ENCODE data around the gene RAB41. TPM values are rescaled to one million over a fixed set of nuclear protein-coding genes. Genes with fewer than 3 reads are reported as not detected.
"Not testable (repeated sequence)": the region's sequence is repeated elsewhere in the genome, so short reads cannot be mapped to it uniquely, and the experiment has no call there.

Gene RAB41
- total and polyA plus RNA-seq, 2 donors (not counting 3 experiments of a cell fraction or from before 2014, with no cell fraction given) = not detected

DNA sequence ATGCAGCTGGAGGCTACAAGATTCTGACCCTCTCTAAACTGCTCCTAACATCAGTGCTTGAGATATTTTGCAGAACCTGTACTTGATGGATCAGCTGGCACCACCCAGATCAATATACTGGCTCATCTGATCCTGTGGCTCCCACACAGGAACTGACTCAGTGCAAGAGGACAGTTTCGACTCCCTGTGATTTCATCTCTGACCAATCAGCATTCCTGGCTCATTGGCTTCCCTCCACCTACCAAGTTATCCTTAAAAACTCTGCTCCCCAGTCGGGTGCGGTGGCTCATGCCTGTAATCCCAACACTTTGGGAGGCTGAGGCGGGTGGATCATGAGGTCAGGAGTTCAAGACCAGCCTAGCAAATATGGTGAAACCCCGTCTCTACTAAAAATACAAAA, 38.4 kb upstream of the RAB41 start:
- FAIRE-seq; BruUV-seq (replicated peaks): not testable (repeated sequence)

DNA sequence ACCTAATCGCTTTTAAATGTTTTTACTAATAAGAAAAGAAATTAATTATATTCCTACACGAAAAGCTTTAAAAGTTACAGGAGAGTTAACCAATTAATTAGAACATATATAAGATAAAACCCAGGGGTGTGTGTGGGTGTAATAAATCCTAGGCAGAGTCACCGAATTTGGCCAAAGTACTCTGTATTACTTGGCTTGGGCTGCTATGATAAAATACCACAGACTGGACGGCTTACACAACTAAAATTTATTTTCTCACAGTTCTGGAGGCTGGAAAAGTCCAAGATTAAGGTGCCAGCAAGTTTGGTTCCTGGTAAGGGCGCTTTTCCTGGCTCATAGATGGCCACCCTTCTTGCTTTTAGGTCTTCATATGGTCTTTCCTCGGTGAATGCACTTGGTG, 37.1 kb upstream of the RAB41 start:
- Histone ChIP-seq H3K79me2 (ENCODE audit: control insufficient read depth, insufficient read depth, low read length) (no peaks in the 10 kb centered on the region), H3K27ac (ENCODE audit: insufficient read depth, low read depth, low read length) (no peak overlapping the region), H3K9ac (replicated peaks; ENCODE audit: extremely low read depth, insufficient read depth, low read length) (no peak overlapping the region), H3K4me3 (replicated peaks in 1 of 3; ENCODE audit: insufficient read depth in 1 of 3, low read depth in 1 of 3, low read length in 3 of 3) (no peak overlapping the region), H3K36me3 (ENCODE audit: control insufficient read depth in 2 of 2, extremely low read depth in 1 of 2, insufficient read depth in 2 of 2, low read length in 2 of 2) (no peaks in the 10 kb centered on the region), H3K4me1 (ENCODE audit: control insufficient read depth, extremely low read depth, insufficient read depth, low read length) (no peaks in the 10 kb centered on the region), H3K9me1 (replicated peaks; ENCODE audit: control insufficient read depth, extremely low read depth, insufficient read depth, low read length) (no peaks in the 10 kb centered on the region), H3K9me3 (replicated peaks; ENCODE audit: control insufficient read depth, insufficient read depth, low read length) (no peaks in the 10 kb centered on the region), H3K4me2 (ENCODE audit: insufficient read depth, low read length) (no peak overlapping the region), H2AFZ (ENCODE audit: low read depth, low read length) (no peak overlapping the region), H3K27me3 (ENCODE audit: control insufficient read depth in 2 of 2, insufficient read depth in 2 of 2, low read length in 2 of 2) (no peaks in the 10 kb centered on the region), H4K20me1 (replicated peaks; ENCODE audit: control insufficient read depth, extremely low read depth, insufficient read depth, low read length) (no peaks in the 10 kb centered on the region)
- TF ChIP-seq, protein P1, sequence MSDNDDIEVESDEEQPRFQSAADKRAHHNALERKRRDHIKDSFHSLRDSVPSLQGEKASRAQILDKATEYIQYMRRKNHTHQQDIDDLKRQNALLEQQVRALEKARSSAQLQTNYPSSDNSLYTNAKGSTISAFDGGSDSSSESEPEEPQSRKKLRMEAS (IDR thresholded peaks at IDR 0.05; ENCODE audit: insufficient read depth, insufficient read length) = no peak
- TF ChIP-seq, protein P2, sequence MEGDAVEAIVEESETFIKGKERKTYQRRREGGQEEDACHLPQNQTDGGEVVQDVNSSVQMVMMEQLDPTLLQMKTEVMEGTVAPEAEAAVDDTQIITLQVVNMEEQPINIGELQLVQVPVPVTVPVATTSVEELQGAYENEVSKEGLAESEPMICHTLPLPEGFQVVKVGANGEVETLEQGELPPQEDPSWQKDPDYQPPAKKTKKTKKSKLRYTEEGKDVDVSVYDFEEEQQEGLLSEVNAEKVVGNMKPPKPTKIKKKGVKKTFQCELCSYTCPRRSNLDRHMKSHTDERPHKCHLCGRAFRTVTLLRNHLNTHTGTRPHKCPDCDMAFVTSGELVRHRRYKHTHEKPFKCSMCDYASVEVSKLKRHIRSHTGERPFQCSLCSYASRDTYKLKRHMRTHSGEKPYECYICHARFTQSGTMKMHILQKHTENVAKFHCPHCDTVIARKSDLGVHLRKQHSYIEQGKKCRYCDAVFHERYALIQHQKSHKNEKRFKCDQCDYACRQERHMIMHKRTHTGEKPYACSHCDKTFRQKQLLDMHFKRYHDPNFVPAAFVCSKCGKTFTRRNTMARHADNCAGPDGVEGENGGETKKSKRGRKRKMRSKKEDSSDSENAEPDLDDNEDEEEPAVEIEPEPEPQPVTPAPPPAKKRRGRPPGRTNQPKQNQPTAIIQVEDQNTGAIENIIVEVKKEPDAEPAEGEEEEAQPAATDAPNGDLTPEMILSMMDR (IDR thresholded peaks at IDR 0.05; ENCODE audit: extremely low read depth in 1 of 2, insufficient read depth in 1 of 2, low read depth in 1 of 2, low read length in 2 of 2) = no peak
- no peak for TF ChIP-seq POLR2A (IDR thresholded peaks at IDR 0.05; ENCODE audit: low read depth, low read length)
- TF ChIP-seq MYC (IDR thresholded peaks at IDR 0.05; ENCODE audit: low read depth, low read length) = no peak
- TF ChIP-seq EZH2 (IDR thresholded peaks at IDR 0.05; ENCODE audit: borderline replicate concordance, low read depth, low read length, severe bottlenecking) = no peak
- TF ChIP-seq JUN (IDR thresholded peaks at IDR 0.05; ENCODE audit: borderline replicate concordance, insufficient read depth, insufficient read length, low read depth) = no peak
- TF ChIP-seq POLR2AphosphoS5 (IDR thresholded peaks at IDR 0.05; ENCODE audit: insufficient read depth, low read depth, low read length) = no peak
- TF ChIP-seq FOS (IDR thresholded peaks at IDR 0.05; ENCODE audit: borderline replicate concordance, insufficient read depth, low read length) = no peak
- no peak for TF ChIP-seq GATA2 (IDR thresholded peaks at IDR 0.05; ENCODE audit: insufficient read depth, insufficient read length, low read depth, low read length)
- FAIRE-seq (no peak), DNase-seq (ENCODE audit: low read depth, low spot score) (no peak)
- CTCF ChIA-PET = no interaction called here
- dilution Hi-C loops (cut with MboI; ENCODE audit: extremely low pct_ligation_motif_present, low sequenced_read_pairs) = no loop called here
- BruUV-seq (replicated peaks) = no TSS peak
- POLR2A ChIA-PET = no interaction called here
- intact Hi-C loops (cut with micrococcal nuclease) = no loop called here

More for the DNA sequence above, 38.4 kb upstream of the RAB41 start:
- DNase-seq (ENCODE audit: low read depth, low spot score); H3K4me1 ChIP-seq (ENCODE audit: control insufficient read depth, extremely low read depth, insufficient read depth, low read length); H3K9ac ChIP-seq (replicated peaks; ENCODE audit: extremely low read depth, insufficient read depth, low read length); H3K79me2 ChIP-seq (ENCODE audit: control insufficient read depth, insufficient read depth, low read length); H4K20me1 ChIP-seq (replicated peaks; ENCODE audit: control insufficient read depth, extremely low read depth, insufficient read depth, low read length); H3K4me3 ChIP-seq (replicated peaks in 1 of 3; ENCODE audit: insufficient read depth in 1 of 3, low read depth in 1 of 3, low read length in 3 of 3); CTCF ChIA-PET; POLR2A ChIA-PET; H3K27ac ChIP-seq (ENCODE audit: insufficient read depth, low read depth, low read length); H3K36me3 ChIP-seq (ENCODE audit: control insufficient read depth in 2 of 2, extremely low read depth in 1 of 2, insufficient read depth in 2 of 2, low read length in 2 of 2); H3K9me1 ChIP-seq (replicated peaks; ENCODE audit: control insufficient read depth, extremely low read depth, insufficient read depth, low read length); dilution Hi-C loops (cut with MboI; ENCODE audit: extremely low pct_ligation_motif_present, low sequenced_read_pairs); H3K9me3 ChIP-seq (replicated peaks; ENCODE audit: control insufficient read depth, insufficient read depth, low read length); H3K27me3 ChIP-seq (ENCODE audit: control insufficient read depth in 2 of 2, insufficient read depth in 2 of 2, low read length in 2 of 2); intact Hi-C loops (cut with micrococcal nuclease); H3K4me2 ChIP-seq (ENCODE audit: insufficient read depth, low read length); H2AFZ ChIP-seq (ENCODE audit: low read depth, low read length): not testable (repeated sequence)
